GM12891 (cell line): ENCODE measurements around the gene GRB14.

Source experiments
- PAX5 ChIP-seq: IDR thresholded peaks from 2 replicates; pipeline ENCODE4 v1.6.1; 2011; ENCODE audit warnings: low read length, moderate library complexity, mild to moderate bottlenecking; ENCODE audit not compliant: insufficient read depth, severe bottlenecking
- POLR2A ChIP-seq: IDR thresholded peaks from 2 replicates; pipeline ENCODE4 v1.6.1; 2011; ENCODE audit warnings: low read depth, low read length, control low read depth
- POLR2AphosphoS5 ChIP-seq: IDR thresholded peaks from 2 replicates; pipeline ENCODE4 v1.6.1; 2011; ENCODE audit warnings: low read depth, low read length, control low read depth
- SPI1 ChIP-seq: IDR thresholded peaks from 2 replicates; pipeline ENCODE4 v1.6.1; 2011; ENCODE audit warnings: low read depth, low read length, control low read depth
- TAF1 ChIP-seq: IDR thresholded peaks from 2 replicates; pipeline ENCODE4 v1.6.1; 2011; ENCODE audit warnings: low read depth, low read length, control low read depth

- no peak for TF ChIP-seq POLR2A
- TF ChIP-seq TAF1 = no peak
- TF ChIP-seq SPI1 = no peak
- no peak for TF ChIP-seq POLR2AphosphoS5
- TF ChIP-seq PAX5 = no peak
Observed at GRCh38 chr2:164479460-164479859, 141.8 kb downstream of the GRB14 start.
